GM10266 (cell line): ENCODE data around the gene LAMTOR1.

ENCODE experiments used
- DNase-seq: peaks from one replicate; pipeline ENCODE4 v3.0.0; 2012; ENCODE audit errors: extremely low spot score
- CTCF ChIP-seq: IDR thresholded peaks from 2 replicates; pipeline ENCODE4 v1.5.1; 2012; ENCODE audit warnings: mild to moderate bottlenecking, low read depth; ENCODE audit not compliant: control insufficient read depth, insufficient read depth; ENCODE audit errors: missing control alignments

LAMTOR1 gene

GRCh38 chr11:72127923-72128322 lies 24.8 kb upstream of the LAMTOR1 start:
- no peak for TF ChIP-seq CTCF
- DNase-seq = no peak

DNA sequence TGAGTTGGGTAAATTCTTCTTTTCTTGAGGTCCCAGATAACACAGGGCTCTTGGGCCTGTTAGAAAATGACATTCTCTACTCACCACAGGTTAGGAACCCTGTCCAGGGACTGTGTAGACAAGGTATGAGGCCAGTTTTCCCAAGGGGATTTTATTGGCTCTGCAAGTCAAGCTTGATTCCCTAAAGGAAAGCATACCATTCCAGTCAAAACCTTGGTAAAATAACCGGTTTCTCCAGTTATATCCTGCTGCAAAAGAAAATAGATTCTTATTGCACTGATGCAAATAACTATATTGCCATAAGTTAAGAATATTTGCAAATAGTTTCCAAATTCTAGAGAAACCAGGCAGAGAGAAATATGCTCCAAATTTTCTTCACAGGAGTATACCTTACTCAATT lies 22.9 kb upstream of the LAMTOR1 start:
- DNase-seq = no peak
- TF ChIP-seq CTCF = no peak

- no peak for DNase-seq
- TF ChIP-seq CTCF = no peak
Observed at GRCh38 chr11:72124046-72124445, 20.9 kb upstream of the LAMTOR1 start.

DNA sequence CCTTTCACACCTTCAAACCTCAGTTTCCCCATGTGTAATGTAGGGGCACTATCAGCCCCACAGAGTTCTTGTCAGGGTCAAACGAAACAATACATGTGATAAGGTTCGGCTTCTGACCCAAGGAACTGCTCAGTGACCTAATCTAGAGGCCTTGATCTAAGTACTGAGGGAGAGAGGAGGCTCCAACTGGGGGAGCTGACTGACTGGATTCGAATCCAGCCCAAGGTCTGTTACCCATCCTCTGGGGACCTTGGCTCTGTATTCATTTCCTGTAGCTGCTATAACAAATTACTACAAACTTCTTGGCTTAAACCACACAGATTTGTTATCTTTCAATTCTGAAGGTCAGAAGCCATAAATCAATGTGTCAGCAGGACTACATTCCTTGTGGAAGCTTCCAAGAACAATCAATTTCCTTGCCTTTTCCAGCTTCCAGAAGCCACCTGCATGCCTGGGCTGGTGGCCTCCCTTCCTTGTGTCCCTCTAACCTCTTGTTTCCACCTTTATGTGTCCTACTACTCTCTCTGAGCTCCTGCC lies 20.1 kb upstream of the LAMTOR1 start:
- no peak for DNase-seq
- TF ChIP-seq CTCF = no peak

DNA sequence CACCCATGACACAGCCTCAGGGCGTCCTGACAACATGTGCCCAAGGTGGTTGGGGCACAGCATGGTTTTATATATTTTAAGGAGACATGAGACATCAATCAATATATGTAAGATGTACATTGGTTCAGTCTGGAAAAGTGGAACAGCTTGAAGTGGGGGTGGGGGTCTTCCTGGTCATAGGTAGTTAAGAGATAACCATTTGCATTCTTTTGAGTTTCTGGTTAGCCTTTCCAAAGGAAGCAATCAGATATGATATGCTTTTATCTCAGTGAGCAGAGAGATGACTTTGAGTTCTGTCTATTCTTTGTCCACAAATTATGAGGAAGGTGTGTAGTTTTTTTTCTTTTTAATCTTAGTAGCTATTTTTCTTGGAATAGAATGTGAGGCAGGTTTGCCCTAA lies 19.5 kb upstream of the LAMTOR1 start:
- no peak for DNase-seq
- TF ChIP-seq CTCF = no peak

- DNase-seq = no peak
- TF ChIP-seq CTCF = no peak
Observed at GRCh38 chr11:72120930-72121329, 17.8 kb upstream of the LAMTOR1 start.

GRCh38 chr11:72119198-72119597 lies 16.1 kb upstream of the LAMTOR1 start:
- TF ChIP-seq CTCF = no peak
- no peak for DNase-seq
